ENCODE data around the gene GNAO1.
A peak's percentile ranks its signal among the peaks of the same experiment; 100 is the strongest.

Gene GNAO1

GRCh38 chr16:56198006-56198754 lies 6.9 kb downstream of the GNAO1 start:
- no peak for DNase-seq

GRCh38 chr16:56198755-56199114 lies 7.4 kb downstream of the GNAO1 start:
- no peak for DNase-seq

- no peak for DNase-seq
Measured at GRCh38 chr16:56199164-56199563, 7.9 kb downstream of the GNAO1 start.

- DNase-seq: no peak
Measured at GRCh38 chr16:56201030-56201429, 9.7 kb downstream of the GNAO1 start.

GRCh38 chr16:56202036-56202435 lies 10.7 kb downstream of the GNAO1 start:
- DNase-seq: no peak

- peak; percentile 41 for DNase-seq
Measured at GRCh38 chr16:56203052-56203451, 11.8 kb downstream of the GNAO1 start.

GRCh38 chr16:56204816-56205215 lies 13.5 kb downstream of the GNAO1 start:
- no peak for DNase-seq

- no peak for DNase-seq
Measured at GRCh38 chr16:56206951-56207350, 15.7 kb downstream of the GNAO1 start.

- no peak for DNase-seq
Measured at GRCh38 chr16:56207421-56207820, 16.1 kb downstream of the GNAO1 start.

GRCh38 chr16:56211435-56211981 lies 20.2 kb downstream of the GNAO1 start:
- DNase-seq: no peak

GRCh38 chr16:56212144-56212543 lies 20.9 kb downstream of the GNAO1 start:
- DNase-seq: no peak

- DNase-seq: no peak
Measured at GRCh38 chr16:56221995-56222394, 30.7 kb downstream of the GNAO1 start.

- DNase-seq: no peak
Measured at GRCh38 chr16:56222474-56222997, 31.2 kb downstream of the GNAO1 start.

- no peak for DNase-seq
Measured at GRCh38 chr16:56225017-56225742, 33.9 kb downstream of the GNAO1 start.

GRCh38 chr16:56226187-56226586 lies 34.9 kb downstream of the GNAO1 start:
- no peak for DNase-seq

GRCh38 chr16:56226845-56227525 lies 35.7 kb downstream of the GNAO1 start:
- DNase-seq: no peak

- no peak for DNase-seq
Measured at GRCh38 chr16:56227936-56228335, 36.6 kb downstream of the GNAO1 start.

GRCh38 chr16:56228476-56228875 lies 37.2 kb downstream of the GNAO1 start:
- DNase-seq: no peak

GRCh38 chr16:56233795-56234566 lies 42.7 kb downstream of the GNAO1 start:
- no peak for DNase-seq

- DNase-seq: no peak
Measured at GRCh38 chr16:56234737-56235136, 43.4 kb downstream of the GNAO1 start.

- no peak for DNase-seq
Measured at GRCh38 chr16:56237451-56237930, 46.2 kb downstream of the GNAO1 start.

GRCh38 chr16:56238188-56238587 lies 46.9 kb downstream of the GNAO1 start:
- no peak for DNase-seq
